Activated gamma-delta T cell treated with anti-CD3 and anti-CD28 coated beads, Interleukin-2, amount 50 U/mL, for 16 hours (primary cell): ENCODE data around the gene ZNF326.

Experiments
- DNase-seq: peaks from one replicate; pipeline ENCODE4 v3.0.0-alpha.2; 2020; ENCODE audit warnings: low read depth

Gene ZNF326

DNA sequence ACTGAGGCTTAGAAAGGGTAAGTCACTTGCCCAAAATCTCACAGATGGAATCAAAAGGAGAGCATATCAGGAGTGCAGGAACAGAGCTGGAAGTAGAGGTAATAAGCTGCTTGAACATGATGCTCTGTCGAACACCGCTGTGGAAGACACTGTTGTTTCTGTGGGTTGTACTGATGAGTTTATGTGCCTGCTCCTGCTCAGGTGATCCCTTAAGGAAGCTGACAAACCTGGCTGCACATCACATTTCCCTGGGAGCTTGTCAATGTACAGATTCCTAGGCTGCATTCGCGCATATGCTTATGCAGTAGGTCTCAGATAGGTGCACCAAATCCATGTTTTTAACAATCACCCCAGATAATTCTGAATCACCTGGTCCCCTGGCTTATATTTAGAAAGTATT, 79.7 kb downstream of the ZNF326 start:
- DNase-seq: no peak

DNA sequence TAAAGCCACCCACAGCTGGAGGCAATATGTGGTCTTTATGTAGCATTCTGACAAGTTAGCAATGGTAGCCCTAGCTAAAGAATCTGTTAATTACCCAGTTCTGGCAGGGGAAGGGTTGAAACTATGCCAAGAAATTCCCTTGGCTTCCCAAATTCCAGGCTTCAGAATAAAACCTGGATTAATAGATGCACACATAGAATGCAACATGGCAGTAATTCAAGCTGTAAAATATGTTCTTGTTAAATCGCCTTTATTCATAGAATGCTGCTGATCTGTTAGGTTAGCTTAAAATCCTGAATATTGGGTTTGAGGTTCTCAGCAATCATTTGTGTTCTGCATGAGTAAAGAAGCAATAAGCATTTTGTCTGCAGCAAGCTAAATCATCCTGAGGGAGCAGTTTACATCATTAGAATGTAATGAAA, 80.1 kb downstream of the ZNF326 start:
- no peak for DNase-seq

DNA sequence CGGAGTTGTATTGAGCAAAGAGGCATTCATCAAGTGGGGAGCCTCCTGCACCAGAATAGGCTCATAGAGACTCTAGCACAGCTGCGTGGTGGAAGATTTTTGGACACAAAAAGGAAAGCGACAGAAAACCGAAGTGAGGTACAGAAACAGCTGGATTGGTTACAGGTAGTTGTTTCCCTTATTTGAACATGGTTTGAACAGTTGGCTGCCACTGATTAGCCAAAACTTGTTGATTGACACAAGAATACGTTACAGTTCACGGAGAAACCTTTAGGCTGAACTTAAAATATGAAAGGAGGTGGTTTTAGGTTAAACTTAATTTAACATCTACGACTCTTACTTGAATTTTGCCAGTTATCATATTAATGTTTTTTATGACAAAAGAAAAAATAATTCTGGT, 89.1 kb downstream of the ZNF326 start:
- no peak for DNase-seq
